ENCODE results near the gene TMEM178B.

TMEM178B gene

DNA sequence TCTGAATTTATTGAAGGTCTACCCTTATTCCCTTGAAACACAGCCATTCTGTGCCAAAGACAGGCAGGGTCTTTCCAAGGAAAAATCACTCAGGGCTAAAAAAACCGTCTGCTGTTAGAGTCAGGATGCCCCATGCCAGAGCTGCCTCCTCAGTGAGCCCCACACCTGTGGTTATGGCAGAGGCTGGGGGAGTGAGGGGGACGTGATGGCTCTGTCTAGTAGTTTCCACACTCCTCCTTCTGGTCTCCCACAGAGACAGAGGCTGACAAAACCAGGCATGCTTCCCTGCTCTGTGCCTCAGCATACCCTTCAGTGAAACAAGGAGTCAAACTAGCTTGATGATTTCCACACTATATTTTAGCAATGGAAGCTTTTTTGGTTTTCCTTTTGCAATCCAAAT lies 365.3 kb downstream of the TMEM178B start:
- no peak for DNase-seq (ENCODE audit: low spot score)
- TF ChIP-seq, protein P1, sequence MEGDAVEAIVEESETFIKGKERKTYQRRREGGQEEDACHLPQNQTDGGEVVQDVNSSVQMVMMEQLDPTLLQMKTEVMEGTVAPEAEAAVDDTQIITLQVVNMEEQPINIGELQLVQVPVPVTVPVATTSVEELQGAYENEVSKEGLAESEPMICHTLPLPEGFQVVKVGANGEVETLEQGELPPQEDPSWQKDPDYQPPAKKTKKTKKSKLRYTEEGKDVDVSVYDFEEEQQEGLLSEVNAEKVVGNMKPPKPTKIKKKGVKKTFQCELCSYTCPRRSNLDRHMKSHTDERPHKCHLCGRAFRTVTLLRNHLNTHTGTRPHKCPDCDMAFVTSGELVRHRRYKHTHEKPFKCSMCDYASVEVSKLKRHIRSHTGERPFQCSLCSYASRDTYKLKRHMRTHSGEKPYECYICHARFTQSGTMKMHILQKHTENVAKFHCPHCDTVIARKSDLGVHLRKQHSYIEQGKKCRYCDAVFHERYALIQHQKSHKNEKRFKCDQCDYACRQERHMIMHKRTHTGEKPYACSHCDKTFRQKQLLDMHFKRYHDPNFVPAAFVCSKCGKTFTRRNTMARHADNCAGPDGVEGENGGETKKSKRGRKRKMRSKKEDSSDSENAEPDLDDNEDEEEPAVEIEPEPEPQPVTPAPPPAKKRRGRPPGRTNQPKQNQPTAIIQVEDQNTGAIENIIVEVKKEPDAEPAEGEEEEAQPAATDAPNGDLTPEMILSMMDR (IDR thresholded peaks at IDR 0.05; ENCODE audit: borderline replicate concordance, control extremely low read depth, extremely low read depth, insufficient read depth, missing control alignments): no peak
- in situ Hi-C loops (cut with MboI; ENCODE audit: low sequenced_read_pairs, unreplicated experiment): no loop called here

DNA sequence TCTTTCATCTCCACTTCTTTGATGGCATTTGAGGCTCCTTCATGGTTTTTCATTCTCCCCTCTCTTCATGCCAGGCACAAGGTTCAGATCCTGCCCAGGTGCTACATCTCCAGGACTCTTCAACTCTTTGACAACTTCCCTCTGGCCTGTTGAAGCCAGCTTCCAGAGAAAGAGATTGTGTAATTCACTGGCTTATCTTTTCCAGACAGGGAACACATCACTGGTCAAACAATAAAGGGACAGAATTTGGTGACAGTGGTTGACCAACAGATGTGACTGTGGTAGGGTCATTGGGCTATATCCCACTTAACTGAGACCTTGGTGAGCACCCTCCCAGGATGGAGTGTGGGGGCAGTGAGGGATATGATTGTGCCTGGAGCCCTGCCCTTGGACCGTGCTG lies 365.9 kb downstream of the TMEM178B start:
- DNase-seq (ENCODE audit: low spot score): no peak

DNA sequence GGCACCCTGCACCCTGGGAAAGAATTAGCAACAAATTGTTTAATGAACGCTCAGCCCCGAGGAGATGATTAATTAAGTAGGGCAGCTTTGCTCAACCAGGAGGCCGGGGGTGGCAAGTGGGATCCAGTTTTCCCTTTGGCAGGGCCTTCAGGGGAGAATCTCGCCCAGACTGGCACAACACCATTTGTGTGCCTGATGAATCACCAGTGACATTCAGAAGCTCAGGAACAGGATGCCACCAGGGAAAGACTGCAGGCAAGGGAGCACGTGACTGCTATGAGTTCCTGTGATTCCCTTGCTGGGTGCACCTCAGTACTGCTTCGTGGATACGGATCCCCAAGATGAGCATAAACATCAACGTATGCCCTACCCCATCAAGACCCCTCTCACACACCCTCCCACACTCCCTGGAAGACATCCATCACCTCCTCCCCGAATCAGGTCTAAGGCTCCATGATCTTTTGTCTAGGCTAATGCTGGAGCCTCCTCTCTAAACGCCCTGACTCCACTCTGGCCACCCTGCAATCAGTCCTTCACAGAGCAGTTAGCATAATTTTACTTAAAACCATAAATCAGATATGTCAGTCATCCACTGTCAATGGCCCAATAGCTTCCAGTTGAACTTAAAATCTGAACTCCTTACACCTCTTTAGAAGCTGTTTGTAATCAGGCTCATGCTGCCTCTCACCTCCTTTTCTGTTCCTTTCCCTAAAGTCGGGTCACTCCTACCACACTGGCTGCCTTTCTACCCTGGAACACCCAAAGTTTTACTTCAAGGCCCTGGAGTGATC lies 368.2 kb downstream of the TMEM178B start:
- in situ Hi-C loops (cut with MboI; ENCODE audit: low sequenced_read_pairs, unreplicated experiment): no loop called here
- TF ChIP-seq, protein P1 (IDR thresholded peaks at IDR 0.05; ENCODE audit: borderline replicate concordance, control extremely low read depth, extremely low read depth, insufficient read depth, missing control alignments): no peak
- DNase-seq (ENCODE audit: low spot score): no peak

More for the DNA sequence above, 365.9 kb downstream of the TMEM178B start:
- in situ Hi-C loops (cut with MboI; ENCODE audit: low sequenced_read_pairs, unreplicated experiment): no loop called here
- TF ChIP-seq, protein P1 (IDR thresholded peaks at IDR 0.05; ENCODE audit: borderline replicate concordance, control extremely low read depth, extremely low read depth, insufficient read depth, missing control alignments): no peak

DNA sequence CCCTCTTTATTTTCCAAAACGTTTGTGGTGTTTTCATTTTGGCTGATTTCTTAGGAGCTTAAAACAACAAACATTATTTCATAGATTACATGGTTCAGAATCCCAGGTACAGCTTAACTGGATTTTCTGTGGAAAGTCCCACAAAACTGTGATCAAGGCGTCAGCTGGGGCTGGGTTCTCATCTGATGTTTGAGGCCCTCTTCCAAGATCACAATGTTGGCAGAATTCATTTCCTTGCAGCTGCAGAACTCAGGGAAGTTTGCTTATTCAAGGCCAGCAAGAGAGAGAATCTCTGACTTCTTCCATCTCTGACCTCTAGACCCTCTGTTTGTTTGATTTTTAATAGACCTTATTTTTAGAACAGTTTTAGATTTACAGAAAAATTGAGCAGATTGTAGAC lies 368.9 kb downstream of the TMEM178B start:
- TF ChIP-seq, protein P1 (IDR thresholded peaks at IDR 0.05; ENCODE audit: borderline replicate concordance, control extremely low read depth, extremely low read depth, insufficient read depth, missing control alignments): no peak
- no peak for DNase-seq (ENCODE audit: low spot score)
- in situ Hi-C loops (cut with MboI; ENCODE audit: low sequenced_read_pairs, unreplicated experiment): no loop called here

DNA sequence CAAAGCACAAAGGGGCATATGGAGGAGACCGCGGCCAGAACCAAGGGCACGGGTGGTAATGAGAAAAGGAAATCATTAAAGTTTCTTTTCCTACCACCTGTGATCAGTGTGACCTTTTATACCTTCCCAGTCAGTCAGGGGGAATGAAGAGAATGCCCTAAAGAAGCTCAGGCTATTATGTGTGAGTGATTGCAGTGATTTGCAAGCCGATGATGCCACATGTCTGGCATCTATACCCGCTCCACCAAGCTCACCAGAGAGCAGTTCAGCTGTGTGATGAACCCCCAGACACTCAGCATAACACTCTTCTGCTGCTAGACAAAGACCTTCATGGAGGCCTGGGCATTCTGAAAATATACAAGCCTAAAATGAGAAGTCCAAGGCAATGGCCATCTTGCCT lies 371.1 kb downstream of the TMEM178B start:
- in situ Hi-C loops (cut with MboI; ENCODE audit: low sequenced_read_pairs, unreplicated experiment): no loop called here
- TF ChIP-seq, protein P1 (IDR thresholded peaks at IDR 0.05; ENCODE audit: borderline replicate concordance, control extremely low read depth, extremely low read depth, insufficient read depth, missing control alignments): no peak

DNA sequence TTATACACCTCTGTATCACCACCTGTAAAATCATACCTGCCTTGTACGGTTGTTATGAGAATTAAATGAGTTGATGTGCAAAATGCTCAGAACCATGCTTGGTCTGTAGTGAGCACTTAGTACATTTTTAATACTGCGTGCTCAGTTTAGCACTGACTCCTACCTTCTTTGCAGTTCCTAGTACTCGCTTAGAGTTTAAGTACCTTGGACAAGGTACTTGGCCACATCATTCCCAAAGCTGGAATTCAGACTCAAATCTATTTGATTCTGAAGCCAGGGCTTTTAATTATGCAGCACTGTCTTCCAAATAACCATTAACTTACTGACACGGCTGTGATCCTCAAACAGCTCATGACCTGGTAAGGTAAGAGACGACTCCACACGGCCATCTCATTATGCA lies 377.4 kb downstream of the TMEM178B start:
- TF ChIP-seq, protein P1 (IDR thresholded peaks at IDR 0.05; ENCODE audit: borderline replicate concordance, control extremely low read depth, extremely low read depth, insufficient read depth, missing control alignments): no peak
- DNase-seq (ENCODE audit: low spot score): no peak
- in situ Hi-C loops (cut with MboI; ENCODE audit: low sequenced_read_pairs, unreplicated experiment): no loop called here

More for the DNA sequence above, 371.1 kb downstream of the TMEM178B start:
- no peak for DNase-seq (ENCODE audit: low spot score)

All from GM13976 (cell line).